GM18870 (cell line): ENCODE results near the gene HBG1.
"Not testable (repeated sequence)": the region's sequence is repeated elsewhere in the genome, so short reads cannot be mapped to it uniquely, and the experiment has no call there.

Source experiments
- ATAC-seq: cut with Tn5 transposase; IDR thresholded peaks from one replicate; pipeline ENCODE4 v1.9.1; 2021; ENCODE audit warnings: moderate library complexity; ENCODE audit not compliant: unreplicated experiment

HBG1 gene

DNA sequence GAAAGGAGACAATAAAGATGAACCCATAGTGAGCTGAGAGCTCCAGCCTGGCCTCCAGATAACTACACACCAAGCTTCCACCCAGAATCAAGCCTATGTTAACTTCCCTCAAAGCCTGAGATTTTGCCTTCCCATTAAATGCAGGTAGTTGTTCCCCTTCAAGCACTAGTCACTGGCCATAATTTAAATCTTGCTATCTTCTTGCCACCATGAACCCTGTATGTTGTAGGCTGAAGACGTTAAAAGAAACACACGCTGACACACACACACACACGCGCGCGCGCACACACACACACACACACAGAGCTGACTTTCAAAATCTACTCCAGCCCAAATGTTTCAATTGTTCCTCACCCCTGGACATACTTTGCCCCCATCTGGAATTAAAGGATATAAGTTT is 1.2 kb downstream of the HBG1 start:
- not testable (repeated sequence) for ATAC-seq

DNA sequence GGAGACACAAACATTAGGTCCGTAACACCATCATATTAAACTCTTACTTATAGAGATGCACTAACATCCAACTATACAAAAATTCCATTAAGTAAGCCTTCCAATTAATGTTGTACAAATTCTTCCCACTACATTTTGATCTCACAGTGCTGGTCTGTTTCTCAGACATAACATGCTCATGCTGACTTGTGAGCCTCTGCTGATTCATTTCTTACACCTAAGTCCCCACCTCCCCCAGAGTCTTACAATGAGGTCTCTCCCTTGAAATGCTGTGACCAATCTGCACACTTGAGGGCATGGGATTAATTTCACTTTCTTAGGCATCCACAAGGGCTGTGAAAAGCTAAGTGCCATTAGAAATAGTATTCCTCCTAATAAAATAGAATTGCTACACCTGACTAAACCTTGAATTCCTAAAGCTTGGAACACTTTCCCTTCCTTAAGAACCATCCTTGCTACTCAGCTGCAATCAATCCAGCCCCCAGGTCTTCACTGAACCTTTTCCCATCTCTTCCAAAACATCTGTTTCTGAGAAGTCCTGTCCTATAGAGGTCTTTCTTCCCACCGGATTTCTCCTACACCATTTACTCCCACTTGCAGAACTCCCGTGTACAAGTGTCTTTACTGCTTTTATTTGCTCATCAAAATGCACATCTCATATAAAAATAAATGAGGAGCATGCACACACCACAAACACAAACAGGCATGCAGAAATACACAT is 2.0 kb downstream of the HBG1 start:
- ATAC-seq = no peak

DNA sequence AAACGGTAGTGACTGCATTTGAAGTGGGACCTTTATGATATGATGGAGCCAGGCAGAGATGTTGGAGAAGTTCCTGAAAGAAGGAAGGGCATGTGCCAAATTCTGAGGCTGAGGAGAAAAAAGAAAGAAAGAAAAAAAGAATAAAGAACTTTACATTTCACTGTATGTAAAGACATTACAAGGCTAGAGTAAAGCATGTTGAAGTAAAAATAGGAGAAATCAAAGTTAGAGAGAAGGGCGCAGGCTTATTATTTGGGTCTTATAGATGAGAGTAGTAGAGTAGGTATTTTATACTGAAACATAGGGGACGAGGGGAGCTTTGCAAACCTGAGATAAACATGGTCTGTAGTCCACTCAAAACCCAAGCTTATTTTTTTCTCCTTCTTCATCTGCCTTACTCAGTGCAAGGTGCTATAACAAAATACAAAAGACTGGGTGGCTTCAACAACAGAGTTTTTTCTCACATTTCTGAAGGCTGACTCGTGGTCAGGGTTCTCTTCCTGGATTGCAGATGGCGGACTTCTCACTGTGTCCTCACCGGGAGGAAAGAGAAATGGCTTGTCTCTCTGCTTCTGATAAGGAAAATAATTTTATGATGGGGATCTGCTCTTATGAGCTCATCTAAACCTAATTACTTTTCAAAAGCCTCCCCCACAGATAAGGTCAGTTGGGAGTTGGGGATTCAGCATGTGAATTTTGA is 2.7 kb downstream of the HBG1 start:
- no peak for ATAC-seq

GRCh38 chr11:5245155-5245554 is 4.5 kb downstream of the HBG1 start:
- no peak for ATAC-seq

GRCh38 chr11:5243816-5244180 is 5.9 kb downstream of the HBG1 start:
- no peak for ATAC-seq

DNA sequence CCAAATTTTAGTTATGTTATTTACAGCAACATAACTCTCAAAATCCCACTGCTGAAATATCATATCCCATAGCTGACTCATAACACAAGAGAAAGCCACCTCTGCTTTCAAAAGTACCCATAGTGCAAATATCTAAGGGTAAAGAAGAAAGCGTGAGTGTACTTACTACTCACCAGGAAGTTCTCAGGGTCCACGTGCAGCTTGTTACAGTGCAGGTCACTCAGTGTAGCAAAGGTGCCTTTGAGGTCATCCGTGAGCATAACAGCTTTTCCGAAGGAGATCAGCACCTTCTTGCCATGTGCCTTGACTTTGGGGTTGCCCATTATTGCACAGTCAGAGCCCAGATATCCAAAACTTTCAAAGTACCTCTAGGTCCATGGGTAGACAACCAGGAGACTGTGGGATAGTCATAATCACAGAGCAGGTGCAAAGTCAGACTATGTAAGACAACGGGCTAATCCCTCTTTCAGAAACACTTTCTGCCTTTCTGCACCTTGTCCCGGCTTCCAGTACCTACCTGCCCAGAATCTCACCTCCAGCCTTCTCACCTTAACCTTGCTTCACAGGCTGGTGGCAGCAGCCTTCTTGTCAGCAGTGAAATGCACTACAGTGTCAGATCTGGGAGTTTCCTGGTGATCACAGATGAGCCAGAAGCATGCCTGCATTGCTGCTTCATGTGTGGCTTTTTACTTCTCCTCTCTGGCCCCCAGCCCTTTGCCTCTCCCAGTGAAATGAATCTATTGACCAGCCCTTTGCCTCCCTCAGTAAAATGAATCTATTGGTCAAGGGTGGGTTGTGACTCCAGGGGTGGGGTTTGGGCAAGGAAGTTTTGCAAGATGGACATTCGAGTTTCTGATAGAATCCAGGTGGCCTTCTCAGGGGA is 6.5 kb downstream of the HBG1 start:
- peak; percentile 64 for ATAC-seq

DNA sequence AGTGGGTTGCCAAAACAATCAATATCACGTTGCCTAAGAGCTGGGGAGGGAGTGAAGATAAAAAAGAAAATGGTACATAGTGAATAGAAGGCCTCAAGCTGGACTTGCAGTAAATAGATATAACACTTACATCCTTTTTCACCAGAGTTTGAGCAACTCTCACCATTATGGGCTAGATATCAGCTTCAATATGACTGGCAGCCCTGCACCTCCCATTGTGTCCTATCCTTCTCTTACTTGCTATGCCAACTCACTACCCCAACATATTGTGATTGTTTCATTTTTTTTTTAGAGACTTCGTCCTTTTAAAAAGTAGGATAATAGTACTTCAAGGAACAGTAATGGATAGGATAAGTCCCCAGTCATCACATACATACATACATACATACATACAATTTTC is 7.4 kb downstream of the HBG1 start:
- no peak for ATAC-seq

DNA sequence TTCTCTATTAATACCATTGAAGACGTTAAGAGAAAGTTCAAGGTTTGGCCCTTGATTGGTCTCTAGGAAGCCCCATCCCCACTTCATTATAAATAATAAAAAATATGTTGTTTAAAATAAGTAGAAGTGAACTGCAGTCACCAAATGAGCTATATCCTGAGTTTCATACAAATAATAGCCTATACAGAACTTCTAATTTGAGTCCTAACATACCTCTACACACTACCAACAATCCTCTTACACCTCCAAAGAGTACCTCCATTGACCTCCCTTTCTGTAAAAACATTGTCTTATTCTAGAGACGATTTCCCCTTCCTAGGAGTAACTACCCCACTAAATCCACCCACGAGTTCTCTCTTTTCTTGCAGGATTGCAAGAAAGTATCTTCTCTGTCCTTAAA is 8.2 kb downstream of the HBG1 start:
- no peak for ATAC-seq

DNA sequence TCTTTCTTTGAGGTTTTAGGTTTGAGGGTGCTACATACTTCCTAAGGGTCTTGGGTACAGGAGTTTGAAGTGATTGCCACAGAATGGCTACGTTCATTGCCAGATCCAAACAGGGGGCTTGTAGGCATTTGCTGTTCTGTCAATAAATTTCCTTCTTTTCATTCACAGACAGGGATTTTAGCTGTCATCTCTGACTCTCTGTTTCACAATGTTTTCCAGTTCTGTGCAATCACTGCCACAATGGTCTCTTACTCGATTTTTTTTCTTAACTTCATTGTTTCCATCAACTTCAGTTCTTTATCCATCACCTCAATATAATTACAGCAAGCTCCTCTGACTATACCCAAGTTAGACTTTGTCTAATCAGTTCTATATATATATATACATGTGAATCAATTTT is 9.2 kb downstream of the HBG1 start:
- no peak for ATAC-seq

GRCh38 chr11:5240056-5240455 is 9.6 kb downstream of the HBG1 start:
- ATAC-seq = no peak

- no peak for ATAC-seq
Observed at GRCh38 chr11:5239046-5239445, 10.6 kb downstream of the HBG1 start.

DNA sequence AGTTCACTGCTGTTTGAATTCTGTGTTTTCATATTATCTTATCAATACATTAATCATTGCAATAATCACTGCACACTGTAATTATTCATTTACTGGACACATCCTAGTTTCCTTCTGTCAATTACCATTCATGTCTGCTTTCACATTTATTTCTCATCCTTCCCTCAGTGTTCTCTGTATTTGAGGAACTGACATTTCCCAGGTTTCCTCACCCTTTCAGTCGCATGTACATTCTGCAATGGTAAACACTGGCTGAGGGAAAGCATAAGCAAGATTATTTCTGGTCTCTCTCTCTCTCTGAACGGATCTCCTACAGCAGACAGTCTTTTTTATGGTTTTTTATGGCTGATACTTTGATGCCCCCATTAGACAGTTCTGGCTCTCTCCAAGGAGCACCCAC is 11.2 kb downstream of the HBG1 start:
- no peak for ATAC-seq

- no peak for ATAC-seq
Observed at GRCh38 chr11:5237420-5237819, 12.2 kb downstream of the HBG1 start.

DNA sequence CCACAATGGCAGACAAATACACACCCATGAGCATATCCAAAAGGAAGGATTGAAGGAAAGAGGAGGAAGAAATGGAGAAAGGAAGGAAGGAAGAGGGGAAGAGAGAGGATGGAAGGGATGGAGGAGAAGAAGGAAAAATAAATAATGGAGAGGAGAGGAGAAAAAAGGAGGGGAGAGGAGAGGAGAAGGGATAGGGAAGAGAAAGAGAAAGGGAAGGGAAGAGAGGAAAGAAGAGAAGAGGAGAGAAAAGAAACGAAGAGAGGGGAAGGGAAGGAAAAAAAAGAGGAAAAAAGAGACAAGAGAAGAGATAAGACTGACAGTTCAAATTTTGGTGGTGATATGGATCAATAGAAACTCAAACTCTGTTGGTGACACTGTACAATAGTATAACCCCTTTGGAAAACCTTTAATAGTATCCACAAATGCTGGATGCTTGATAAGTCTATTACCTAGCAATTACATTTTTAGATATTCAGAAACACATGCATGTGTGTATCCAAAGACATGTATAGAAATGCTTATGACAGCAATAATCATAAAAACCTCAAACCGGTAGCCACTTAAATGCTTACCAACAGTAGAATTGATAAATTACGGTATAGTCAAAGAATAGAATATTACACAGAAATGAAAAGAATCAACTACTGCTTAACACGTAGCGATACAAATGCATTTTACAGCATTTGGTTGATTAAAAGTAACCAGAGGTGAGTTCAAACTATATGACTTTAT is 14.1 kb downstream of the HBG1 start:
- no peak for ATAC-seq

- ATAC-seq = peak; percentile 87
Observed at GRCh38 chr11:5234381-5234834, 15.2 kb downstream of the HBG1 start, which contains the start of gene HBD. Gene HBD, minus strand, starts transcription at chr11:5234483. Its CDS starts 50 bp downstream, at chr11:5234433.

DNA sequence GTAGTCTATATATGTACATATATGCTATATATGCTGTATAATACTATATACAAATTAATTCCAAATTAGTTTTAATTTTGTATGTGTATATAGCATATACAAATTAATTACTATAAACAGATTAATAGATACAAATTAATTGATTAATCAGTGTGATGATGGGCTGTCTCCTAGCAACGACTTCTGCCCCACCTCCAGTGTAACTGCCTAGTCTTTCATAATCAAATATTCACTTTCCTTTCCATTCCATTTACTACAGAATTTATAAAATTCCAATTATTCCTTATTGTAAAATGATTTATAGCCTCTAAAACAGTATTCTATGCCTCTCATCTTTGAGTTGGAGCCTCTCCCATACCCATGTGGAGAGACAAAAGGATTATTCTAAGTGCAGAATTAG is 16.4 kb downstream of the HBG1 start:
- no peak for ATAC-seq

DNA sequence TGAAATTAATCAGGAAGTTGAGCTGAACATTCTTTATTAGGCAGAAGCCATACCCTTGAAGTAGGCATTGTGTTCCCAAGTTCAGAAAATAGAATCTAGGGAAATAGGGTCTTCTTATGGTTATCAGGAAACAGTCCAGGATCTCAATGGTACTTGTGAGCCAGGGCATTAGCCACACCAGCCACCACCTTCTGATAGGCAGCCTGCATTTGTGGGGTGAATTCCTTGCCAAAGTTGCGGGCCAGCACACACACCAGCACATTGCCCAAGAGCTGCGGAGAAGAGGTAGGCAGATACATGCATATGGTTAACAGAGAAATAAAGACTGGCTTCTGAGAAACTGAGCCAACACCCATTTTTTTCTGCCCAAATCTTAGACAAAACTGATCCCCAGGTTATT is 16.8 kb downstream of the HBG1 start:
- ATAC-seq = no peak

DNA sequence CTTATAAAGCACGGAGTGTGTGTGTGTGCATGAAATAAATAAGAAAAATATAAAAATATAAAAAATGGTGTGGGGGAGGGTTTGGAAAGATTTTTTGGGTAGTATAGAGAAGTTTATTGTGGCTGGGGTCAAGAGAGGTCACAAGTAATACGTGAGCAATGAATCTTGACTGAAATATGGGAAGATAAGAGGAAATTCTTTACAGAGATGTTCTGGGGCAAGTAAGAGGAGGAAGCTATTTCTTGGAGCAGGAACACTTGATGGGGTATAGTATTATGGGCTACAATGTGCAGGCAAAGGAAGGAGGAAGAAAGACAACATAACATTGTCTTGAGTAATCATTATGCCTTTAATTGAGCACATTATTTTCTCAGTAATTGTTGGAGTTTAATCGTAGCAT is 17.5 kb downstream of the HBG1 start:
- ATAC-seq = no peak

DNA sequence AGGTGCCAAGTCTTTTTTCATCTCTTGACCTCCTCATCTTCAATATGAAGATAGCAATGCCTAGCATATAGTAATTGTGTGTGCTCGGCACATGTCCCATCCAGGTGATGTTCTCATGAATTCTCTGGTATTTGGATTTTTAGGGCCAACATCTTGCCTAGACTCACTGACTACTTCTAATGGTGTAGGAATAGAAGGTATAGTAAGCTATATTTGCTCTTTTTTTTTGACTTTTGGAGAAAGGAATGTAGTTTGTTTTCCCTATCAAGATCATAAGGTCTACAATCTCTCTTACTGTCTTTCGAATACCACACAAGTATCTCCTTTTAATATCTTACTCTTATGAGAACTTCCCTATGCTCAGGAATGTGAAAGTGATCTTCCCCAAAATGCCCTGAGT is 18.5 kb downstream of the HBG1 start:
- no peak for ATAC-seq

DNA sequence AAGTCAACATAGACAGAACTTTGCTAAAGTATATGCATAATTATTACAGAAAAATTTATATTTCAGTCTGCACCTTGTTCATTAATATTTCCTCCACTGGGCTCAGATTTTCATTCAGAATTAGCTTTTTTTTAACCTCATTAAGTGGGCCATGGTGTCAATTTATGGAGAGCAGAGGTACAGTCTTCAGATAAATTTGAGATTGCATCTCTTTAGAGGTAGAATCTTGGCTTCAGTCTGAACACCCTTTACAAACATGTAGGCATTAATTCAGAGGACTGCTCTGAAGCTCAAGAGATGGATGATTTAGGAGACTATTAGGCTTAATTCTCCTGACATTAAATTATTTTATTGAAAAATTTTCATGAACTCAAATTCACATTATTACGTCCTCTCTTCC is 19.4 kb downstream of the HBG1 start:
- no peak for ATAC-seq

GRCh38 chr11:5229796-5230195 is 19.9 kb downstream of the HBG1 start:
- no peak for ATAC-seq
